Liver (tissue), 3 donors: Measurements from ENCODE around the gene JUNB.

ENCODE experiments used
- EGR1 ChIP-seq, 2 donors: IDR thresholded peaks; 2 replicates each; pipeline ENCODE4 v1.6.1; 2016 to 2018; ENCODE audit warnings: antibody characterized with exemption in 2 of 2, low read depth in 2 of 2
- JUND ChIP-seq, 2 donors: IDR thresholded peaks; 2 replicates each; pipeline ENCODE4 v1.6.1; 2016; ENCODE audit warnings: antibody characterized with exemption in 2 of 2
- NR2F2 ChIP-seq: IDR thresholded peaks from 2 replicates; pipeline ENCODE4 v1.6.1; 2016; ENCODE audit warnings: antibody characterized with exemption
- RAD21 ChIP-seq, 2 donors: IDR thresholded peaks; 2 replicates each; pipeline ENCODE4 v1.6.1; 2016; ENCODE audit warnings: antibody characterized with exemption in 2 of 2, mild to moderate bottlenecking in 2 of 2
- TF ChIP-seq, protein P1 (sequence below): fragments of 150-350 bp; IDR thresholded peaks from 2 replicates; pipeline ENCODE4 v1.5.1; 2017; ENCODE audit warnings: improper control_type of control experiment, low read depth, low read length; ENCODE audit not compliant: missing input control
- TF ChIP-seq, protein P2 (sequence below): IDR thresholded peaks from 2 replicates; pipeline ENCODE4 v1.6.1; 2016; ENCODE audit warnings: antibody characterized with exemption
- donor health status: healthy.
- donor health status: healthy.

DNA sequence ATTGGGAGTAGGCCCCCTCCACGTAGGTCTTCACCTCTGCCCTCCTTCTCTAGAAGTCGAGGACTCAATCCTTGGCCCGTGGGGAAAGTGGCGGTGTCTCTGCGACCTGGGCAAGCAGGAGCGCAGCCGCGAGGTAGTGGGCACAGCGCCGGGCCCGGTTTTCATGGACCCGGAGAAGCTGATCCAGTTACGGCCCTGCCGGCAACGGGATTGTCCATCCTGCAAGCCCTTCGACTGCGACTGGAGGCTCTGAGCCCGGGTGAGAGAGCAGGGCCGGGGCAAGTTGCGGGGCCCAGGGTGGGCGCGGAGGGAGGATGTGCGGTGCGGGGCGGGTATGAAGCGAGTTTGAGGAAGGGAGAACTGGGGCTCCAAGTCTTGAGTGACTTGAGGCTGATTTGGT is 12.8 kb downstream of the JUNB start:
- TF ChIP-seq, protein P1, sequence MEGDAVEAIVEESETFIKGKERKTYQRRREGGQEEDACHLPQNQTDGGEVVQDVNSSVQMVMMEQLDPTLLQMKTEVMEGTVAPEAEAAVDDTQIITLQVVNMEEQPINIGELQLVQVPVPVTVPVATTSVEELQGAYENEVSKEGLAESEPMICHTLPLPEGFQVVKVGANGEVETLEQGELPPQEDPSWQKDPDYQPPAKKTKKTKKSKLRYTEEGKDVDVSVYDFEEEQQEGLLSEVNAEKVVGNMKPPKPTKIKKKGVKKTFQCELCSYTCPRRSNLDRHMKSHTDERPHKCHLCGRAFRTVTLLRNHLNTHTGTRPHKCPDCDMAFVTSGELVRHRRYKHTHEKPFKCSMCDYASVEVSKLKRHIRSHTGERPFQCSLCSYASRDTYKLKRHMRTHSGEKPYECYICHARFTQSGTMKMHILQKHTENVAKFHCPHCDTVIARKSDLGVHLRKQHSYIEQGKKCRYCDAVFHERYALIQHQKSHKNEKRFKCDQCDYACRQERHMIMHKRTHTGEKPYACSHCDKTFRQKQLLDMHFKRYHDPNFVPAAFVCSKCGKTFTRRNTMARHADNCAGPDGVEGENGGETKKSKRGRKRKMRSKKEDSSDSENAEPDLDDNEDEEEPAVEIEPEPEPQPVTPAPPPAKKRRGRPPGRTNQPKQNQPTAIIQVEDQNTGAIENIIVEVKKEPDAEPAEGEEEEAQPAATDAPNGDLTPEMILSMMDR = no peak
- TF ChIP-seq JUND (IDR thresholded peaks at IDR 0.05) = no peak
- TF ChIP-seq, protein P2, sequence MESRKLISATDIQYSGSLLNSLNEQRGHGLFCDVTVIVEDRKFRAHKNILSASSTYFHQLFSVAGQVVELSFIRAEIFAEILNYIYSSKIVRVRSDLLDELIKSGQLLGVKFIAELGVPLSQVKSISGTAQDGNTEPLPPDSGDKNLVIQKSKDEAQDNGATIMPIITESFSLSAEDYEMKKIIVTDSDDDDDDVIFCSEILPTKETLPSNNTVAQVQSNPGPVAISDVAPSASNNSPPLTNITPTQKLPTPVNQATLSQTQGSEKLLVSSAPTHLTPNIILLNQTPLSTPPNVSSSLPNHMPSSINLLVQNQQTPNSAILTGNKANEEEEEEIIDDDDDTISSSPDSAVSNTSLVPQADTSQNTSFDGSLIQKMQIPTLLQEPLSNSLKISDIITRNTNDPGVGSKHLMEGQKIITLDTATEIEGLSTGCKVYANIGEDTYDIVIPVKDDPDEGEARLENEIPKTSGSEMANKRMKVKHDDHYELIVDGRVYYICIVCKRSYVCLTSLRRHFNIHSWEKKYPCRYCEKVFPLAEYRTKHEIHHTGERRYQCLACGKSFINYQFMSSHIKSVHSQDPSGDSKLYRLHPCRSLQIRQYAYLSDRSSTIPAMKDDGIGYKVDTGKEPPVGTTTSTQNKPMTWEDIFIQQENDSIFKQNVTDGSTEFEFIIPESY = no peak
- no peak for TF ChIP-seq RAD21 (IDR thresholded peaks at IDR 0.05)
- TF ChIP-seq NR2F2 = no peak
- TF ChIP-seq EGR1 (IDR thresholded peaks at IDR 0.05; ENCODE audit: low read depth in 2 of 2) = no peak
